ENCODE results near the gene NFYA. TPM values are rescaled to one million over a fixed set of nuclear protein-coding genes. Genes with fewer than 3 reads are reported as not detected.

The NFYA gene
- total and polyA plus RNA-seq, 2 of the 13 experiments (the other 11 are each of a cell fraction or from before 2014, with no cell fraction given), result 16.0 to 22.9 TPM

- no peak overlapping the region for H3K4me2 ChIP-seq (ENCODE audit: low read depth, low read length)
- no peaks in the 10 kb centered on the region for H3K9me3 ChIP-seq (ENCODE audit: low read length)
- in situ Hi-C loops (cut with HindIII; ENCODE audit: extremely low pct_ligation_motif_present, low pct_unique_long_range_greater_than_20kb), result loop anchor here (25.0 kb wide), 1 partner anchor 710 kb away; no protein-coding TSS in a partner anchor
- no peak overlapping the region for H3K27ac ChIP-seq (ENCODE audit: extremely low read length, insufficient read depth, low read length)
- peaks cover 0 to 4% of the 10 kb centered on the region in 2 experiments; a peak in 1 of 5 replicates for H3K36me3 ChIP-seq (replicated peaks in 1 of 2; ENCODE audit: control insufficient read depth in 1 of 2, insufficient read depth in 2 of 2, low read length in 2 of 2)
- no peak for ATAC-seq
- no peak overlapping the region for H3K9ac ChIP-seq (ENCODE audit: insufficient read depth, low read depth, low read length)
- CTCF ChIA-PET (ENCODE audit: low intra/inter-chr PET ratio, low total read pairs), result no interaction called here
- H3K4me1 ChIP-seq (ENCODE audit: insufficient read depth, low read length), result peaks cover 55% of the 10 kb centered on the region
- H3K79me2 ChIP-seq (ENCODE audit: insufficient read depth, low read length), result no peaks in the 10 kb centered on the region
- intact Hi-C loops (cut with micrococcal nuclease; ENCODE audit: unreplicated experiment), result no loop called here
- DNase-seq (ENCODE audit: low spot score), result no peak
- no peak overlapping the region for H3K4me3 ChIP-seq (replicated peaks in 1 of 3; ENCODE audit: insufficient read depth in 1 of 3, low read depth in 2 of 3, low read length in 3 of 3)
- no peak overlapping the region for H2AFZ ChIP-seq (ENCODE audit: low read length)
- 80% methylated on average over 2 of the region's 2 CpGs for WGBS (ENCODE audit: low lambda C conversion rate)
- H3K27me3 ChIP-seq (ENCODE audit: control insufficient read depth in 1 of 2, insufficient read depth in 2 of 2, low read length in 2 of 2), result no peaks in the 10 kb centered on the region
- no peaks in the 10 kb centered on the region for H4K20me1 ChIP-seq (ENCODE audit: insufficient read depth, low read length)
- FAIRE-seq, result no peak
- no TSS peak for BruUV-seq (replicated peaks)
- POLR2A ChIA-PET, result interaction anchor here (1.6 to 2.8 kb wide), 3 partner anchors 9 to 25 kb away, joined by 5 to 18 read pairs (median 10); partner anchors contain the start of genes NFYA and OARD1
- TF ChIP-seq ZFY (CRISPR knock-in tag; IDR thresholded peaks at IDR 0.05), result no peak
- no peak for TF ChIP-seq MXI1 (IDR thresholded peaks at IDR 0.05; ENCODE audit: borderline replicate concordance, low read depth, low read length)
- no peak for TF ChIP-seq ZNF414 (CRISPR knock-in tag; IDR thresholded peaks at IDR 0.05)
- TF ChIP-seq NR0B2 (CRISPR knock-in tag; IDR thresholded peaks at IDR 0.05), result no peak
- no peak for TF ChIP-seq ZFP37 (CRISPR knock-in tag; IDR thresholded peaks at IDR 0.05; ENCODE audit: borderline replicate concordance)
- no peak for TF ChIP-seq CEBPB (IDR thresholded peaks at IDR 0.05; ENCODE audit: borderline replicate concordance, low read depth, low read length)
- TF ChIP-seq CCAR2 (optimal IDR thresholded peaks at IDR 0.05; ENCODE audit: low read depth, low read length), result no peak
- TF ChIP-seq MLXIP (CRISPR knock-in tag; IDR thresholded peaks at IDR 0.05; ENCODE audit: borderline replicate concordance), result no peak
- no peak for TF ChIP-seq NCOA1 (CRISPR knock-in tag; IDR thresholded peaks at IDR 0.05)
- no peak for TF ChIP-seq HNF1A (IDR thresholded peaks at IDR 0.05; ENCODE audit: low read depth)
- no peak for TF ChIP-seq HNF1A (CRISPR knock-in tag; IDR thresholded peaks at IDR 0.05; ENCODE audit: borderline replicate concordance)
- no peak for TF ChIP-seq ZNF513 (CRISPR knock-in tag; conservative IDR thresholded peaks at IDR 0.05)
- TF ChIP-seq NFIC (IDR thresholded peaks at IDR 0.05; ENCODE audit: low read length), result no peak
- no peak for TF ChIP-seq BHLHE40 (IDR thresholded peaks at IDR 0.05; ENCODE audit: low read length)
- no peak for TF ChIP-seq ZNF652 (CRISPR knock-in tag; IDR thresholded peaks at IDR 0.05; ENCODE audit: borderline replicate concordance, low read depth)
- no peak for TF ChIP-seq SMARCE1 (IDR thresholded peaks at IDR 0.05; ENCODE audit: borderline replicate concordance)
Observed at GRCh38 chr6:41047306-41047705, 25.5 kb upstream of the NFYA start.
